OCI-LY1 (cell line): ENCODE measurements around the gene GRIA1.

ENCODE experiments used
- H2AFZ ChIP-seq: fragments of 200-600 bp; sonication (generic), shearing (Covaris generic); 2 replicates; pipeline ENCODE4 v1.6.0; 2014; ENCODE audit warnings: antibody characterized with exemption, mild to moderate bottlenecking, low read length
- H3F3A ChIP-seq: fragments of 200-600 bp; sonication (generic), shearing (Covaris generic); 2 replicates; pipeline ENCODE4 v1.6.0; 2014; ENCODE audit warnings: mild to moderate bottlenecking, antibody characterized with exemption, low read length, moderate library complexity; ENCODE audit not compliant: insufficient read depth
- H3K27ac ChIP-seq: fragments of 200-600 bp; sonication (generic); 2 replicates; pipeline ENCODE4 v1.5.1; 2014; ENCODE audit warnings: low read length, mixed run types, mild to moderate bottlenecking, low read depth; ENCODE audit not compliant: poor library complexity, severe bottlenecking
- H3K27me3 ChIP-seq: fragments of 200-600 bp; sonication (generic); 2 replicates; pipeline ENCODE4 v1.6.0; 2014; ENCODE audit warnings: antibody characterized with exemption, mild to moderate bottlenecking, low read length, moderate library complexity; ENCODE audit not compliant: insufficient read depth
- H3K36me3 ChIP-seq: fragments of 200-600 bp; sonication (generic); 2 replicates; pipeline ENCODE4 v1.6.1; 2014; ENCODE audit warnings: mild to moderate bottlenecking, antibody characterized with exemption, low read length, moderate library complexity, mixed read lengths; ENCODE audit not compliant: insufficient read depth
- H3K4me1 ChIP-seq: fragments of 200-600 bp; sonication (generic); 2 replicates; pipeline ENCODE4 v1.5.1; 2014; ENCODE audit warnings: mild to moderate bottlenecking, low read length, moderate library complexity; ENCODE audit not compliant: insufficient read depth, severe bottlenecking
- H3K4me2 ChIP-seq: fragments of 200-600 bp; sonication (generic), shearing (Covaris generic); 2 replicates; pipeline ENCODE4 v1.6.1; 2014; ENCODE audit warnings: low read length
- H3K4me3 ChIP-seq: fragments of 200-600 bp; sonication (generic); 2 replicates; pipeline ENCODE4 v1.5.1; 2014; ENCODE audit warnings: low read length, low read depth, mild to moderate bottlenecking, mixed read lengths; ENCODE audit not compliant: poor library complexity, severe bottlenecking
- H3K79me2 ChIP-seq: fragments of 200-600 bp; shearing (Covaris generic); 2 replicates; pipeline ENCODE4 v1.6.1; 2016; ENCODE audit warnings: mixed run types, low read length, mixed read lengths; ENCODE audit not compliant: insufficient read depth
- H3K9ac ChIP-seq: fragments of 200-600 bp; sonication (generic), shearing (Covaris generic); 2 replicates; pipeline ENCODE4 v1.6.1; 2014; ENCODE audit warnings: mild to moderate bottlenecking, low read length, mixed read lengths
- H3K9me2 ChIP-seq: fragments of 200-600 bp; sonication (generic), shearing (Covaris generic); 2 replicates; pipeline ENCODE4 v1.6.1; 2014; ENCODE audit warnings: low read depth, mild to moderate bottlenecking, low read length, mixed read lengths
- H3K9me3 ChIP-seq: fragments of 200-600 bp; shearing (Covaris generic); 2 replicates; pipeline ENCODE4 v1.6.1; 2014; ENCODE audit warnings: low read length, mixed read lengths
- H4K20me1 ChIP-seq: fragments of 200-600 bp; sonication (generic), shearing (Covaris generic); 2 replicates; pipeline ENCODE4 v1.6.0; 2016; ENCODE audit warnings: mild to moderate bottlenecking, low read length; ENCODE audit not compliant: insufficient read depth
- CTCF ChIP-seq: fragments of 200-600 bp; sonication (generic), shearing (Covaris generic); IDR thresholded peaks from 2 replicates; pipeline ENCODE4 v1.5.1; 2017; ENCODE audit warnings: mild to moderate bottlenecking, antibody characterized with exemption, low read length, moderate library complexity, mixed read lengths
- EZH2 ChIP-seq: fragments of 200-600 bp; sonication (generic), shearing (Covaris generic); IDR thresholded peaks from 2 replicates; pipeline ENCODE4 v1.8.0; 2017; ENCODE audit warnings: borderline replicate concordance, mixed run types, mild to moderate bottlenecking, antibody characterized with exemption, low read length, moderate library complexity, mixed read lengths

The GRIA1 gene

GRCh38 chr5:153792305-153792704 lies 301.8 kb downstream of the GRIA1 start:
- no peaks in the 10 kb centered on the region for H3K4me1 ChIP-seq
- no peaks in the 10 kb centered on the region for H3F3A ChIP-seq
- H3K4me3 ChIP-seq: no peak overlapping the region
- no peak overlapping the region for H3K27ac ChIP-seq
- H3K36me3 ChIP-seq: no peaks in the 10 kb centered on the region
- H3K9ac ChIP-seq: no peak overlapping the region
- H3K27me3 ChIP-seq: no peaks in the 10 kb centered on the region
- TF ChIP-seq CTCF (no peak), EZH2 (no peak)
- no peak overlapping the region for H2AFZ ChIP-seq
- H3K9me2 ChIP-seq: no peaks in the 10 kb centered on the region
- no peak overlapping the region for H3K4me2 ChIP-seq
- H4K20me1 ChIP-seq: no peaks in the 10 kb centered on the region
- no peaks in the 10 kb centered on the region for H3K79me2 ChIP-seq
- H3K9me3 ChIP-seq: no peaks in the 10 kb centered on the region

GRCh38 chr5:153793699-153794098 lies 303.2 kb downstream of the GRIA1 start:
- Histone ChIP-seq H3K27ac (no peak overlapping the region), H3K4me2 (no peak overlapping the region), H3K27me3 (no peaks in the 10 kb centered on the region), H3K9ac (no peak overlapping the region), H3K9me2 (no peaks in the 10 kb centered on the region), H3K4me1 (no peaks in the 10 kb centered on the region), H3F3A (no peaks in the 10 kb centered on the region), H3K79me2 (no peaks in the 10 kb centered on the region), H4K20me1 (no peaks in the 10 kb centered on the region), H3K4me3 (no peak overlapping the region), H2AFZ (no peak overlapping the region), H3K9me3 (no peaks in the 10 kb centered on the region), H3K36me3 (no peaks in the 10 kb centered on the region)
- no peak for TF ChIP-seq CTCF
- TF ChIP-seq EZH2: no peak

- TF ChIP-seq EZH2 (no peak), CTCF (no peak)
Observed at GRCh38 chr5:153794327-153794726, 303.9 kb downstream of the GRIA1 start.

More at GRCh38 chr5:153794327-153794726, 303.9 kb downstream of the GRIA1 start:
- H3K9ac ChIP-seq: no peak overlapping the region
- no peaks in the 10 kb centered on the region for H3K27me3 ChIP-seq
- no peak overlapping the region for H3K4me2 ChIP-seq
- no peaks in the 10 kb centered on the region for H3K36me3 ChIP-seq
- no peaks in the 10 kb centered on the region for H3K4me1 ChIP-seq
- H3K9me3 ChIP-seq: no peaks in the 10 kb centered on the region
- no peaks in the 10 kb centered on the region for H4K20me1 ChIP-seq
- no peaks in the 10 kb centered on the region for H3K9me2 ChIP-seq
- H3K27ac ChIP-seq: no peak overlapping the region
- H3K79me2 ChIP-seq: no peaks in the 10 kb centered on the region
- no peak overlapping the region for H2AFZ ChIP-seq
- H3F3A ChIP-seq: no peaks in the 10 kb centered on the region
- H3K4me3 ChIP-seq: no peak overlapping the region
